SK-N-SH treated with all-trans-retinoic acid at 6 μM for 48 hours (cell line): ENCODE data around the gene ANKDD1B.

Experiments
- ARNTL ChIP-seq: fragments of 450-650 bp; formaldehyde crosslinking; IDR thresholded peaks from 2 replicates; pipeline ENCODE4 v1.5.0; 2020; ENCODE audit warnings: low read depth, mild to moderate bottlenecking, moderate library complexity, borderline replicate concordance
- CSDC2 ChIP-seq: fragments of 250-450 bp; sonication (Bioruptor Pico); IDR thresholded peaks from 2 replicates; pipeline ENCODE4 v1.5.0; 2020; ENCODE audit warnings: mild to moderate bottlenecking, moderate library complexity
- PATZ1 ChIP-seq: fragments of 250-450 bp; sonication (Bioruptor Pico); IDR thresholded peaks from 2 replicates; pipeline ENCODE4 v1.8.0; 2020; ENCODE audit warnings: mild to moderate bottlenecking, moderate library complexity, borderline replicate concordance
- ZC3H10 ChIP-seq: fragments of 250-450 bp; sonication (Bioruptor Pico); IDR thresholded peaks from 2 replicates; pipeline ENCODE4 v1.5.1; 2021; ENCODE audit warnings: mild to moderate bottlenecking, moderate library complexity
- ZFP3 ChIP-seq: fragments of 250-450 bp; sonication (Bioruptor Pico); IDR thresholded peaks from 2 replicates; pipeline ENCODE4 v1.5.0; 2020; ENCODE audit warnings: mild to moderate bottlenecking, moderate library complexity
- ZFP30 ChIP-seq: fragments of 450-650 bp; formaldehyde crosslinking; IDR thresholded peaks from 2 replicates; pipeline ENCODE4 v1.5.0; 2022; ENCODE audit warnings: mild to moderate bottlenecking, moderate library complexity
- ZNF565 ChIP-seq: fragments of 450-650 bp; formaldehyde crosslinking; conservative IDR thresholded peaks from 2 replicates; pipeline ENCODE4 v1.5.0; 2020; ENCODE audit warnings: low read depth, mild to moderate bottlenecking, moderate library complexity
- ZNF70 ChIP-seq: fragments of 450-650 bp; formaldehyde crosslinking; IDR thresholded peaks from 2 replicates; pipeline ENCODE4 v1.5.0; 2020; ENCODE audit warnings: mild to moderate bottlenecking, moderate library complexity
- TF ChIP-seq, protein P1 (sequence below): fragments of 250-450 bp; sonication (Bioruptor Pico); IDR thresholded peaks from 2 replicates; pipeline ENCODE4 v1.5.1; 2020; ENCODE audit warnings: low read depth, mild to moderate bottlenecking, moderate library complexity
- TF ChIP-seq, protein P2 (sequence below): fragments of 250-450 bp; sonication (Bioruptor Pico); IDR thresholded peaks from 2 replicates; pipeline ENCODE4 v1.5.1; 2021; ENCODE audit warnings: mild to moderate bottlenecking, moderate library complexity

DNA sequence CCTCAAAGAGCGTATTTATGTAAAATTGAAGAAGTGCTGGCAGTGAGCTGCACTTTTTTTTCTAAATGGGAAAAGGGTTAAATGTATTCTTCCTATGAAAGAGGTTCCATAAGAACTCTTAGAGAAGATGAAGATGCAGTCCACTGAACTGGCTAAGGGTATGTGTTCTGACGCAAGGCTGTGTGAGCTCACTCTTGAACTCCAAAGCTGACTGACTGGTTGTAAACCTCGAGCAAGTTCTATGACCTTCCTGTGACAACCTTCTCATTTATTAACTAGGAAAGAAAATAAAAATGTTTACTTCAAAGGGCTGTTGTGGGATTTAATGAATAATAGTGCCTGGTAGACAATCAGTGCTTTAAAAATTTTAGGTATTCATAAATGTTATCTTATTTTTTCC lies 59.3 kb downstream of the ANKDD1B start:
- no peak for TF ChIP-seq PATZ1 (CRISPR knock-in tag)
- TF ChIP-seq, protein P1, sequence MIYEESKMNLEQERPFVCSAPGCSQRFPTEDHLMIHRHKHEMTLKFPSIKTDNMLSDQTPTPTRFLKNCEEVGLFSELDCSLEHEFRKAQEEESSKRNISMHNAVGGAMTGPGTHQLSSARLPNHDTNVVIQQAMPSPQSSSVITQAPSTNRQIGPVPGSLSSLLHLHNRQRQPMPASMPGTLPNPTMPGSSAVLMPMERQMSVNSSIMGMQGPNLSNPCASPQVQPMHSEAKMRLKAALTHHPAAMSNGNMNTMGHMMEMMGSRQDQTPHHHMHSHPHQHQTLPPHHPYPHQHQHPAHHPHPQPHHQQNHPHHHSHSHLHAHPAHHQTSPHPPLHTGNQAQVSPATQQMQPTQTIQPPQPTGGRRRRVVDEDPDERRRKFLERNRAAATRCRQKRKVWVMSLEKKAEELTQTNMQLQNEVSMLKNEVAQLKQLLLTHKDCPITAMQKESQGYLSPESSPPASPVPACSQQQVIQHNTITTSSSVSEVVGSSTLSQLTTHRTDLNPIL, result no peak
- no peak for TF ChIP-seq ZFP3 (CRISPR knock-in tag)
- TF ChIP-seq, protein P2, sequence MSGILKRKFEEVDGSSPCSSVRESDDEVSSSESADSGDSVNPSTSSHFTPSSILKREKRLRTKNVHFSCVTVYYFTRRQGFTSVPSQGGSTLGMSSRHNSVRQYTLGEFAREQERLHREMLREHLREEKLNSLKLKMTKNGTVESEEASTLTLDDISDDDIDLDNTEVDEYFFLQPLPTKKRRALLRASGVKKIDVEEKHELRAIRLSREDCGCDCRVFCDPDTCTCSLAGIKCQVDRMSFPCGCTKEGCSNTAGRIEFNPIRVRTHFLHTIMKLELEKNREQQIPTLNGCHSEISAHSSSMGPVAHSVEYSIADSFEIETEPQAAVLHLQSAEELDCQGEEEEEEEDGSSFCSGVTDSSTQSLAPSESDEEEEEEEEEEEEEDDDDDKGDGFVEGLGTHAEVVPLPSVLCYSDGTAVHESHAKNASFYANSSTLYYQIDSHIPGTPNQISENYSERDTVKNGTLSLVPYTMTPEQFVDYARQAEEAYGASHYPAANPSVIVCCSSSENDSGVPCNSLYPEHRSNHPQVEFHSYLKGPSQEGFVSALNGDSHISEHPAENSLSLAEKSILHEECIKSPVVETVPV (CRISPR knock-in tag), result no peak
- TF ChIP-seq ARNTL (CRISPR knock-in tag), result no peak
- TF ChIP-seq ZFP30 (CRISPR knock-in tag), result no peak
- no peak for TF ChIP-seq ZNF565 (CRISPR knock-in tag)
- no peak for TF ChIP-seq ZC3H10
- no peak for TF ChIP-seq ZNF70 (CRISPR knock-in tag)
- no peak for TF ChIP-seq CSDC2 (CRISPR knock-in tag)
